IPS-11a (cell line): Measurements from ENCODE around the gene DMRTA2.
"Not testable (repeated sequence)": the region's sequence is repeated elsewhere in the genome, so short reads cannot be mapped to it uniquely, and the experiment has no call there.

Experiments used
- H3K4me3 ChIP-seq: one replicate; pipeline ENCODE4 v1.5.1; 2013; ENCODE audit warnings: low read depth, low read length, control low read depth

The DMRTA2 gene

GRCh38 chr1:50393522-50394120 is 29.6 kb downstream of the DMRTA2 start:
- H3K4me3 ChIP-seq = no peak overlapping the region

- H3K4me3 ChIP-seq = not testable (repeated sequence)
Measured at GRCh38 chr1:50381551-50381950, 41.7 kb downstream of the DMRTA2 start.

GRCh38 chr1:50378770-50379169 is 44.5 kb downstream of the DMRTA2 start:
- no peak overlapping the region for H3K4me3 ChIP-seq

DNA sequence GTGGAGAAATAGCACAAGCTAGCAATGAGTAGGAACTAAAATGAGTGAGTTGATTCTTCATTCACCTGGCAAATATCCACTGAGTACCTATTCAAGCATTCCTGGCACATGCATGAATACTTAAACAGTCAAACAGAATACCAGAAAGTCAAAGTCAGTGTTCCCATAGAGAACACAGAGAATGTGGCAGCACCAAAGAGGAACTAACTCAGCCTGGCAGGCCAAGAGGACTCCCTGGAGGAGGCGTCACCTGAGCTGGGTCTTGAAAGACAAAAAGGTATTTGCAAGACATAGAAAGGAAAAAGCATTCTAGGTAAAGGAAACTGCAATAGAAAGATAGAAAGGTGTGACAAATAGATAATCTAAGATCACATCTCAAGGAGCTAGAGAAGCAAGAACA is 49.7 kb downstream of the DMRTA2 start:
- no peak overlapping the region for H3K4me3 ChIP-seq

DNA sequence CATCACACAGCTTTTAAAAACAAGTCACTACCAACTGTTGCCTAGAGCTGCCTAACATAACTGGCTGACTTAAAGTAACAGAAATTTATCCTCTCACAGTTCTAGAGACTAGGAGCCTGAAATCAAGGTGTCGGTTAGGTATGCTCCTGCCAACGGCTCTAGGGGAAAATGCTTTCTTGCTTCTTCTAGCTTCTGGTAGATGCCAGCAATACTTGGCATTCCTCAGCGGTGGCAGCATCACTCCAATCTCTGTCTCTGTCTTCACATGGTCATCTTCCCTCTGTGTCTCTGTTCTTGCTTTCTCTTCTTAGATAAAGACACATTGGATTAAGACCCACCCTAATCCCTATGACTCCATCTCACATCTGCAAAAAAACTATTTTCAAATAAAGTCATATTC is 51.5 kb downstream of the DMRTA2 start:
- H3K4me3 ChIP-seq = no peak overlapping the region

GRCh38 chr1:50369830-50370229 is 53.4 kb downstream of the DMRTA2 start:
- H3K4me3 ChIP-seq = no peak overlapping the region

DNA sequence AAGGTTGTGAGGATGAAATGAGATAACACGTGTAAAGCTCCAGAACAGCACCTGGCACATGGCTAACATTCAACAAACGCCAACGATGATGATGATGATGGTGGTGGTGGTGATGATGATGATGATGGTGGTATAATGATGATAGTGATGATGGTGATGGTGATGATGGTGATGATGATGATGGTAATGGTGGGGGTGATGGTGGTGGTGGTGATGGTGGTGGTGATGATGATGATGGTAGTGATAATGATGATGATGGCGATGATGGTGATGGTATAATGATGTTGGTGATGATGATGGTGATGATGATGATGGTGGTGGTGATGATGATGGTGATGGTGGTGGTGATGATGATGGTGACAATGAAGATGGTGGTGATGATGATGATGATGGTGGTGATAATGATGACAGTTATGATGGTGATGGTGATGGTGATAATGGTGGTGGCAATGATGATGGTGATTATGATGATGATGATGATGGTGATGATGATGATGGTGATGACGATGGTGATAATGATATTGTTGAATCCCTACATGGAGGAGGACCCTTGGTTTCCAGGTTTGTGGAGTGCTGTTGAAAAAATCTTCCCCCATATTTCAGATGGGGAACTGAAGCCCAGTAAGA is 54.1 kb downstream of the DMRTA2 start:
- H3K4me3 ChIP-seq = no peak overlapping the region

DNA sequence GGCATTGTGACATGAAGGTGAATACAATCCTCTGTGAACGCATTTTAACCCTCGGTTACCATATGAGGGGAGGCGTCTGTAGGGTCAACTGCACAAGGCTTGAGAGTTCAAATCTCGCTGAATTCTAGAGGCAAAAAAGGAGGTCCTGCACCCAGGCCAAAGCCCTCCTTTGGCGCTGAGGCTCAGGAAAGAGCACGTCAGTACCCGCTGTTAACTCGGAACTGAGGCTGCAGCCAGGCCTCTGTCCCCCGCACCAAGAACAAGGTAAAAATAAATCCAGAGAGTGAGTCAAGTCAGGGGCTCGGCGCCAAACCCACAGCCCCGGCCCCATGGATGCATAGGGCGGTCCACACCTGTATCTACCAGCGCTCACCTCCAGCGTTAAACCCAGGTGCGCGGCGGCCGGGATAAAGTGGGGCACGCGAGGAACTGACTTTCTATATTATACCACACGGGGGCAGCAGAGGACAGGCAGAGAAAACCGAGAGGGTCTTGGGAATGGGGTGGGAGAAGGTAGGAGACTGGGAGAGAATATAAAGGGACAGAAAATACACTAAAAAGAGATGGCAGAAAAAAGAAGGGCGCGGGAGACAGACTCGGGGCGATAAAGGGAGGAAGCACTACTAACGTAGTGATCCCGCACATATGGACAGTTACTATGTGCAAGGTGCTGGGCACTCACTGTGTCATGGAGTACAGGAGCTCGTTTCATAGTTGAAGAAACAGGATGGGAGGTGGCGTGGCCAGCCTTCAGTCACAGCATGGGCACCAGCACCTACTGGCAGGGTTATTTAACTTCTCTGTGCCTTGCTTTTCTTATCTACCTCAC is 54.9 kb downstream of the DMRTA2 start:
- no peak overlapping the region for H3K4me3 ChIP-seq
